Epithelial cell of proximal tubule (primary cell): ENCODE measurements around the gene ATP11A. TPM values are rescaled to one million over a fixed set of nuclear protein-coding genes. Genes with fewer than 3 reads are reported as not detected.

Experiments used
- DNase-seq: peaks from one replicate; pipeline ENCODE4 v3.0.0-alpha.2; 2011; ENCODE audit warnings: low read depth
- H3K4me3 ChIP-seq: 2 replicates; pipeline ENCODE4 v1.5.1; 2011; ENCODE audit warnings: low read depth, mild to moderate bottlenecking, low read length
- total RNA-seq: library from RNA; depleted of rRNA; stranded (reverse); fragments of >200 nt; gene quantifications from 2 replicates; pipeline ENCODE4 v1.2.3, GENCODE V29; 2015
- TF ChIP-seq, protein P1 (sequence below): conservative IDR thresholded peaks from 2 replicates; pipeline ENCODE4 v1.5.1; 2012; ENCODE audit warnings: low read depth, mild to moderate bottlenecking, low read length

The ATP11A gene
- total RNA-seq, 1 donor from 2014 or later: 27.2 TPM

DNA sequence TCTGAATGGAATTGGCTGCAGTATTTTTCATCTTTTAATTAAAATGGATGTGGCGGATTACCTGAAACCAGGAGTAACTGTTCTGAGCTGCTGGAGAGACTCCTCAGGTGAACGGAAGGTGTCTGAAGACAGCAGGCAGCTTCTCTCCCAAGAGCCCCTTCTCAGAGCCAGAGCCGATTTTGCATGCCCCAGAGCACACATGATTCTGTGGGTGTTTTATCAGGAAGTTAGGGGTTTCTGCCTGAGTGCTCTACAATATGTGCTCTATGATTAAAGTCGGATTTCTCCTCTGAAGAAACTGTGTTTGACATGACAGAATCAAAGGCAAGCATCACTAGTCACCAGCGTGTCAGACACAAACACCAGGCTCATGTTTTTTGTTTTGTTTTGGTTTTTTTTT lies 218.5 kb downstream of the ATP11A start:
- no peak overlapping the region for H3K4me3 ChIP-seq
- TF ChIP-seq, protein P1, sequence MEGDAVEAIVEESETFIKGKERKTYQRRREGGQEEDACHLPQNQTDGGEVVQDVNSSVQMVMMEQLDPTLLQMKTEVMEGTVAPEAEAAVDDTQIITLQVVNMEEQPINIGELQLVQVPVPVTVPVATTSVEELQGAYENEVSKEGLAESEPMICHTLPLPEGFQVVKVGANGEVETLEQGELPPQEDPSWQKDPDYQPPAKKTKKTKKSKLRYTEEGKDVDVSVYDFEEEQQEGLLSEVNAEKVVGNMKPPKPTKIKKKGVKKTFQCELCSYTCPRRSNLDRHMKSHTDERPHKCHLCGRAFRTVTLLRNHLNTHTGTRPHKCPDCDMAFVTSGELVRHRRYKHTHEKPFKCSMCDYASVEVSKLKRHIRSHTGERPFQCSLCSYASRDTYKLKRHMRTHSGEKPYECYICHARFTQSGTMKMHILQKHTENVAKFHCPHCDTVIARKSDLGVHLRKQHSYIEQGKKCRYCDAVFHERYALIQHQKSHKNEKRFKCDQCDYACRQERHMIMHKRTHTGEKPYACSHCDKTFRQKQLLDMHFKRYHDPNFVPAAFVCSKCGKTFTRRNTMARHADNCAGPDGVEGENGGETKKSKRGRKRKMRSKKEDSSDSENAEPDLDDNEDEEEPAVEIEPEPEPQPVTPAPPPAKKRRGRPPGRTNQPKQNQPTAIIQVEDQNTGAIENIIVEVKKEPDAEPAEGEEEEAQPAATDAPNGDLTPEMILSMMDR: no peak
- no peak for DNase-seq

DNA sequence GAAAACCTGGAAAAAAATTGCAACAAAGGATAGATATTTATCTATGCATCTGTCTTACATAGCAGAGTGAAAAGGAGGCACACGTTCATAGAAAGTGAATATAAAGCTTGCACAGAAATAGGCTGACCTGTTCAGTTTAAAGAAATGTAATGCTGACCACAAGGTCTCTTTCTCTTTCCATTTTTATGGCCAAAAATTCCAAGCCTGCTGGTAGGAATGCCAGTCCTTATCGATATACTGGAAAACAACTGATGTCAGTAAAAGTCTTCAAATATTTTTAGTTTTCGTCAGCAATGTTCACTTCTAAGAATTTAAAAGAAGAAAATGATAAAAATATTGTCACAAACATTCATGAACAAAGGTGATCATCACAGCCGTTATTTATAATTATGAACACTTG lies 220.2 kb downstream of the ATP11A start:
- no peak overlapping the region for H3K4me3 ChIP-seq
- TF ChIP-seq, protein P1: no peak
- DNase-seq: no peak

DNA sequence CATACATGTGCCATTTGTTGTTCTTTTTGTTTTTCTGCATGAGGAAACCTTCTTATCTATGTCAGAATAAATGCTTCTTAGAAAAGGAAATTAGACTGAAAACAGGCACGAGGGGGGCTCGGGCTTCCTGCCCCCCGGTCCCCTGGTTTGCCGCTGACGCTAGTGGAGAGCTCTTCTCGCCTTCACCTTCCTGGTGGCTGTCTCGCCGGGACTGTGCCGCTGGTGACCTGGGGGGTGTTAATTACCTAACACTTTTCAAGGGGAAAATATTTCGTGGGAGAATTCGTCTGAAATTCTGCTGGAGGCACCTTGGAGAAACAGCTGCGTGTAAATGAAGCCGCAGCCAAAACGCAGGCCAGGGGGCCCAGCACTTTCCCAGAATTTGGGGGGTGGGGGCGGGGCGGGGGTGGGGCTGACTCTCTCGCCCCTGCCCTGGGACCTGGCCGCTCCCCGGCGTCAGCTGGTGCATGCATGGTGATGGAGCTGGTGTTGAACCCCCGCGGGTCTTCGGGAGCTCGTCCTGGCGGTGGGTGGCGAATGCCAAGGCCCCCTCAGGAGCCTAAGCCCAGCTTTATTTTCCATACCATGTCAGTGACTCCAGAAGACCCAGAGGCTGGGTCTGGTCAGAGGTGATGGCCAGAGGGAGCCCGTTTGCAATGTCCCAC lies 220.9 kb downstream of the ATP11A start:
- DNase-seq: no peak
- H3K4me3 ChIP-seq: no peak overlapping the region
- TF ChIP-seq, protein P1: no peak

DNA sequence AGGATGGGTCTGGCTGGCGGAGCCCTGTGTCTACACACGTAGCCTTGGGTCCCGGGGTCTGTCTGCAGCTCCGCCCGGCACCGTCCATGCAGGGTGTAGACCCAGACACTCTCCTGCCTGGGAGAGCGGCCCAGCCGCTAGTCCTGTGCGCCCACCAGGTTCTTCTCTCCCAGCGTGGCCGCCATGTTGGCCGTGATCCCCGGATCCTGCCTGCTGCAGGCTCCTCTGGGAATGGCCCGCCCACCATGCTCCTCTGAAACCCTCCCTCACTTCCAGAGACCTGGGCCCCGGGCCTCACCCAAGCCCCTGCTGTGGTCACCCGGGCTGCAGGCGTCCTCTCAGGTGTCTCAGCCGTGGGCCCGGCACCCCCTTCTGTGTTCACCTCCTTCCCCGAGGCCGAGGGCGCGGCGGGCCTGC lies 221.5 kb downstream of the ATP11A start:
- no peak for DNase-seq
- H3K4me3 ChIP-seq: no peak overlapping the region
- TF ChIP-seq, protein P1: no peak

DNA sequence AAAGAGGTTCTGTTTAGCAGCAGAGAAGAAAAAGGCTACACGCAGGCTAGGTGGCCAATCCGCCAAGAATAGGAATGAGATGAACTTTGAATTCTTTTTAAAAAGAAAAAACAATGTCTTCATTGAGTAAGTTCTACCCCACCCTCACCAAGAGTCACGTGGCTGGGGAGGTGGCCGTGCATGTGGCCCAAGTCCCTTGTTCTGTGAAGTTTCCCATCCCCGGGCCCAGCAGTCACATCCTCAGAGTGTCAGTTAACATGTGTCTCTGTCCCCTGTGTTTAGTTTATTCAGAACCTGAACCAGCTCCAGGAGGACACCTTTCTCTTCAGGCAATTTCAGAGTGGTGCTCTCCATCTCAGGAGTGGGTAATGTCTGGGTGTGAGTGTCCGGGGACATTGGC lies 222.0 kb downstream of the ATP11A start:
- DNase-seq: no peak
- no peak overlapping the region for H3K4me3 ChIP-seq
- TF ChIP-seq, protein P1: no peak

DNA sequence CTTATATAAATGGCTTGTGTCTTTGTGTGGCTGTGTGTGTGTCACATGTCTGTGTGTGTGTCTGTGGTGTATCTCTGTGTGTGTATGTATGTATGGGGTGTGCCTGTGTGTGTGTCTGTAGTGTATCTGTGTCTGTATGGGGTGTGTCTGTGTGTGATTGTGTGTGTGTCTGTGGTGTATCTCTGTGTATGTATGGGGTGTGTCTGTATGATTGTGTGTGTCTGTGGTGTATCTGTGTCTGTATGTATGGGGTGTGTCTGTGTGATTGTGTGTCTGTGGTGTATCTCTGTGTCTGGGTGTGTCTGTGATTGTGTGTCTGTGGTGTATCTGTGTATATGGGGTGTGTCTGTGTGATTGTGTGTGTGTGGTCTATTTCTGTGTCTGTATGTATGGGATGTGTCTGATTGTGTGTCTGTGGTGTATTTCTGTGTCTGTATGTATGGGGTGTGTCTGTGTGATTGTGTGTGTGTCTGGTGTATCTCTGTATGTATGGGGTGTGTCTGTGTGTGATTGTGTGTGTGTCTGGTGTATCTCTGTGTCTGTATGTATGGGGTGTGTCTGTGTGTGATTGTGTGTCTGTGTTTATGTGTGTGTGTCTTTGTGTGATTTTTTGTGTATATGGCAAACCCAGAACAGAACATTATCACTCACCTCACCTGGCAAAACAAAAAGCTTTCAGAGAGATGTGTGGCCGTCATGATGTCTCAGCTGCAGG lies 223.0 kb downstream of the ATP11A start:
- DNase-seq: no peak
- H3K4me3 ChIP-seq: no peak overlapping the region
- TF ChIP-seq, protein P1: no peak
